HepG2 (cell line): ENCODE data around the gene CD300LF. TPM values are rescaled to one million over a fixed set of nuclear protein-coding genes. Genes with fewer than 3 reads are reported as not detected.

Experiments used
- ATAC-seq: fragments of 200-7000 bp; cut with Tn5 transposase; 3 replicates; pipeline ENCODE4 v1.9.1; 2020; ENCODE audit warnings: mild to moderate bottlenecking, moderate library complexity
- BruUV-seq: library from RNA; stranded (reverse); fragments of 400-500 nt; replicated peaks from 2 replicates; lab custom pipeline; 2021; lab: Mats Ljungman, UMichigan
- CTCF ChIA-PET: fragments of 300-600 bp; formaldehyde crosslinking; extraction: SDS; loops from one replicate; lab custom pipeline; 2021; ENCODE audit warnings: low total read pairs, inconsistent platforms, low intra/inter-chr PET ratio; lab: Yijun Ruan, JAX
- POLR2A ChIA-PET: fragments of 350-600 bp; sonication (Branson Sonifier 250); formaldehyde crosslinking; loops from one replicate; lab custom pipeline; 2020; ENCODE audit warnings: antibody characterized with exemption, inconsistent platforms; lab: Yijun Ruan, JAX
- DNase-seq: peaks from one replicate; pipeline ENCODE4 v3.0.0-alpha.2; 2015; ENCODE audit warnings: low spot score
- FAIRE-seq: peaks from 3 replicates; lab custom pipeline; 2011; peaks lifted over from hg19 to GRCh38; lab: Jason Lieb, UNC
- H2AFZ ChIP-seq: one replicate; pipeline ENCODE4 v1.6.1; 2011; ENCODE audit warnings: low read length, inconsistent platforms
- H3K27ac ChIP-seq: fragments of 300-600 bp; 3 replicates; pipeline ENCODE4 v1.8.0; 2011; ENCODE audit warnings: mixed run types, mild to moderate bottlenecking, mixed read lengths, low read length, inconsistent platforms; ENCODE audit not compliant: insufficient read depth; ENCODE audit errors: extremely low read length
- H3K27me3 ChIP-seq, 2 experiments: fragments of 200-600 bp in 1 of 2; 2 replicates in 1 of 2; 3 replicates in 1 of 2; pipeline versions ENCODE4 v1.6.0 to v1.8.0; 2011; ENCODE audit warnings: low read length in 2 of 2, mild to moderate bottlenecking in 2 of 2, moderate library complexity in 2 of 2, inconsistent platforms in 1 of 2; ENCODE audit not compliant: insufficient read depth in 2 of 2, control insufficient read depth in 1 of 2
- H3K36me3 ChIP-seq, 2 experiments: fragments of 200-600 bp in 1 of 2; replicated peaks in 1 of 2; 2 replicates in 1 of 2; 3 replicates in 1 of 2; pipeline versions ENCODE4 v1.5.1 to v1.8.0; 2011; ENCODE audit warnings: low read length in 2 of 2, inconsistent platforms in 1 of 2; ENCODE audit not compliant: insufficient read depth in 2 of 2, control insufficient read depth in 1 of 2
- H3K4me1 ChIP-seq: 2 replicates; pipeline ENCODE4 v1.5.1; 2012; ENCODE audit warnings: low read length, inconsistent platforms; ENCODE audit not compliant: insufficient read depth
- H3K4me2 ChIP-seq: 2 replicates; pipeline ENCODE4 v1.6.0; 2011; ENCODE audit warnings: low read depth, low read length, inconsistent platforms
- H3K4me3 ChIP-seq, 3 experiments: fragments of 200-600 bp in 1 of 3; sonication (generic), shearing (Covaris generic) in 1 of 3; replicated peaks in 1 of 3; 2 replicates each; pipeline ENCODE4 v1.5.1; 2011 to 2016; ENCODE audit warnings: low read length in 3 of 3, inconsistent platforms in 2 of 3, low read depth in 2 of 3, mild to moderate bottlenecking in 2 of 3, control low read depth in 1 of 3, mixed read lengths in 1 of 3; ENCODE audit not compliant: insufficient read depth in 1 of 3
- H3K79me2 ChIP-seq: one replicate; pipeline ENCODE4 v1.6.1; 2011; ENCODE audit warnings: low read length, inconsistent platforms; ENCODE audit not compliant: insufficient read depth
- H3K9ac ChIP-seq: 2 replicates; pipeline ENCODE4 v1.6.0; 2011; ENCODE audit warnings: mild to moderate bottlenecking, low read depth, low read length, inconsistent platforms; ENCODE audit not compliant: insufficient read depth
- H3K9me3 ChIP-seq: 2 replicates; pipeline ENCODE4 v1.5.1; 2012; ENCODE audit warnings: mild to moderate bottlenecking, low read length
- H4K20me1 ChIP-seq: 2 replicates; pipeline ENCODE4 v1.6.0; 2011; ENCODE audit warnings: inconsistent platforms, mild to moderate bottlenecking, low read length, moderate library complexity; ENCODE audit not compliant: insufficient read depth
- PPARG ChIP-seq: conservative IDR thresholded peaks from 2 replicates; pipeline ENCODE4 v1.6.1; 2016; ENCODE audit warnings: missing biosample characterization, missing genetic modification reagents
- ZFX ChIP-seq: sonication (generic); formaldehyde crosslinking; IDR thresholded peaks from 2 replicates; pipeline ENCODE4 v1.4.0; 2020; ENCODE audit warnings: mild to moderate bottlenecking, low read depth, missing genetic modification reagents, moderate library complexity
- ZNF652 ChIP-seq: IDR thresholded peaks from 2 replicates; pipeline ENCODE4 v1.6.1; 2016; ENCODE audit warnings: low read depth, borderline replicate concordance
- WGBS: methylation state at CpG from one replicate; pipeline ENCODE4 v1.1.6; 2017; ENCODE audit warnings: low lambda C conversion rate; 5-methylcytosine and 5-hydroxymethylcytosine counted together
- in situ Hi-C: cut with HindIII; loops from 2 replicates; pipeline ENCODE4 v1.10.0; 2017; ENCODE audit warnings: low pct_unique_long_range_greater_than_20kb; ENCODE audit not compliant: extremely low pct_ligation_motif_present
- intact Hi-C: fragments of 100-400 bp; cut with micrococcal nuclease; formaldehyde crosslinking; loops from one replicate; pipeline ENCODE4 v1.10.0; 2022; ENCODE audit not compliant: unreplicated experiment
- polyA plus RNA-seq, 8 experiments: library from polyadenylated mRNA; depleted of rRNA in 3 of 8; stranded (reverse) in 7 of 8; unstranded in 1 of 8; fragments of >200 nt; fragmentation: Illumina TruSeq in 4 of 8; extraction: Trizol in 4 of 8; gene quantifications; 2 replicates each; pipeline versions ENCODE4 v1.2.1 to v1.2.3, GENCODE V29; 2011 to 2016; ENCODE audit warnings: low read depth in 4 of 8, missing spikeins in 1 of 8, mixed read lengths in 1 of 8; ENCODE audit not compliant: insufficient read depth in 1 of 8
- total RNA-seq, 5 experiments: library from RNA; depleted of rRNA; stranded (reverse); fragments of >200 nt; fragmentation: Illumina TruSeq; extraction: Trizol; gene quantifications; 2 replicates each; pipeline ENCODE4 v1.2.3, GENCODE V29; 2016; ENCODE audit warnings: low read depth in 1 of 5
- TF ChIP-seq, protein P1 (sequence below): sonication (generic); formaldehyde crosslinking; conservative IDR thresholded peaks from 2 replicates; pipeline ENCODE4 v1.4.0; 2020; ENCODE audit warnings: missing genetic modification reagents

CD300LF gene
- total and polyA plus RNA-seq, 2 of the 13 experiments (the other 11 are each of a cell fraction or from before 2014, with no cell fraction given) = not detected

- H3K9me3 ChIP-seq = no peaks in the 10 kb centered on the region
- no TSS peak for BruUV-seq
- TF ChIP-seq ZFX = peak; percentile 21; the same call in 1 of the 2 replicates
- no peak for TF ChIP-seq PPARG (CRISPR knock-in tag)
- TF ChIP-seq ZNF652 (CRISPR knock-in tag) = peak; percentile 66
- TF ChIP-seq, protein P1, sequence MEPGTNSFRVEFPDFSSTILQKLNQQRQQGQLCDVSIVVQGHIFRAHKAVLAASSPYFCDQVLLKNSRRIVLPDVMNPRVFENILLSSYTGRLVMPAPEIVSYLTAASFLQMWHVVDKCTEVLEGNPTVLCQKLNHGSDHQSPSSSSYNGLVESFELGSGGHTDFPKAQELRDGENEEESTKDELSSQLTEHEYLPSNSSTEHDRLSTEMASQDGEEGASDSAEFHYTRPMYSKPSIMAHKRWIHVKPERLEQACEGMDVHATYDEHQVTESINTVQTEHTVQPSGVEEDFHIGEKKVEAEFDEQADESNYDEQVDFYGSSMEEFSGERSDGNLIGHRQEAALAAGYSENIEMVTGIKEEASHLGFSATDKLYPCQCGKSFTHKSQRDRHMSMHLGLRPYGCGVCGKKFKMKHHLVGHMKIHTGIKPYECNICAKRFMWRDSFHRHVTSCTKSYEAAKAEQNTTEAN (CRISPR knock-in tag) = no peak
- DNase-seq = no peak
- ATAC-seq = peak; percentile 57; the same call in 2 of the 3 replicates
- POLR2A ChIA-PET = interaction anchor here (0.7 to 1.9 kb wide), 2 partner anchors 9 to 59 kb away, joined by 3 to 4 read pairs; partner anchors contain the start of gene RAB37
- H3K27me3 ChIP-seq = peaks cover 4 to 20% of the 10 kb centered on the region in 2 experiments; a peak in 4 of 5 replicates
- no peak overlapping the region for H3K27ac ChIP-seq
- in situ Hi-C loops = no loop called here
- CTCF ChIA-PET = no interaction called here
- FAIRE-seq = peak; percentile 49
- no peak overlapping the region for H3K4me3 ChIP-seq
- no peak overlapping the region for H2AFZ ChIP-seq
- H3K4me1 ChIP-seq = peaks cover 12% of the 10 kb centered on the region; the same call in 1 of the 2 replicates
- 10% methylated on average over 9 of the region's 9 CpGs for WGBS
- no peaks in the 10 kb centered on the region for H3K79me2 ChIP-seq
- H4K20me1 ChIP-seq = no peaks in the 10 kb centered on the region
- H3K4me2 ChIP-seq = no peak overlapping the region
- intact Hi-C loops = no loop called here
- no peak overlapping the region for H3K9ac ChIP-seq
- H3K36me3 ChIP-seq = no peaks in the 10 kb centered on the region
Measured at GRCh38 chr17:74677558-74678466, 34.9 kb downstream of the CD300LF start.
